SK-N-MC (cell line): Measurements from ENCODE around the gene AP2M1.

Experiments
- EZH2 ChIP-seq: fragments of 200-600 bp; sonication (generic); IDR thresholded peaks from one replicate; pipeline ENCODE4 v1.6.1; 2017; ENCODE audit warnings: antibody characterized with exemption
- FOXP2 ChIP-seq: optimal IDR thresholded peaks from 2 replicates; pipeline ENCODE3; 2011; ENCODE audit warnings: mild to moderate bottlenecking, moderate library complexity; ENCODE audit not compliant: insufficient read depth; ENCODE audit errors: extremely low read length, control extremely low read depth
- POLR2AphosphoS5 ChIP-seq: IDR thresholded peaks from 2 replicates; pipeline ENCODE4 v1.6.1; 2012; ENCODE audit warnings: mild to moderate bottlenecking, low read depth, low read length, borderline replicate concordance

DNA sequence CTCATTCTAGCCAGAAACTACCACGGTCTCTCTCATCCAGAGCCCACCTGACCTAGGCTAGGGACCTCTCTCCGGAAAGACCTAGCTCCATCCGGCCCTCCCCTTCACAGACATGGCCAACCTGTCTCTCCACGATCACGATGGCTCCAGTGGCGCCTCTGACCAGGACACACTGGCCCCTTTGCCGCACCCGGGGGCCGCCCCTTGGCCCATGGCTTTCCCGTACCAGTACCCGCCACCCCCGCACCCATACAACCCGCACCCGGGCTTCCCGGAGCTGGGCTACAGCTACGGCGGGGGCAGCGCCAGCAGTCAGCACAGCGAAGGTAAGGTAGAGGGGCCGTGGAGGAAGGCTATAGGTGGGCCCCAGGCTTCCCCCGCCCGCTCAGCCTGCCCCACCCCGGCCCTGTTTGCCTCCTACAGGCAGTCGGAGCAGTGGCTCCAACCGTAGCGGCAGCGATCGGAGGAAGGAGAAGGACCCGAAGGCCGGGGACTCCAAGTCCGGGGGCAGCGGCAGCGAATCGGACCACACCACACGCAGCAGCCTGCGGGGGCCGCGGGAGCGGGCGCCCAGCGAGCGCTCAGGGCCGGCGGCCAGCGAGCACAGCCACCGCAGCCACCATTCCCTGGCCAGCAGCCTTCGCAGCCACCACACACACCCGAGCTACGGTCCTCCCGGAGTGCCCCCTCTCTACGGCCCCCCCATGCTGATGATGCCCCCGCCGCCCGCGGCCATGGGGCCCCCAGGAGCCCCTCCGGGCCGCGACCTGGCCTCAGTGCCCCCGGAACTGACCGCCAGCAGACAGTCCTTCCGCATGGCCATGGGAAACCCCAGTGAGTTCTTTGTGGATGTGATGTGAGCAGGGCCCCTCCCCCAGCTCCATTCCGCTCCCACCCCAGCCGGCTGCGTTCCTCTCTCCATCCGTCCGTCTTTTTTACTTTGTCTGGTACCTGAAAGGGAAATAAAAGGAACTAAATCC, 4.5 kb upstream of the AP2M1 start:
- TF ChIP-seq POLR2AphosphoS5: no peak
- no peak for TF ChIP-seq EZH2
- no peak for TF ChIP-seq FOXP2
